Right atrium auricular region (tissue), 2 donors: Measurements from ENCODE around the gene GPR65. TPM values are rescaled to one million over a fixed set of nuclear protein-coding genes. Genes with fewer than 3 reads are reported as not detected.

Source experiments
- DNase-seq: peaks from one replicate; pipeline ENCODE4 v3.0.0-alpha.2; 2019; ENCODE audit warnings: low spot score
- H3K27ac ChIP-seq, 2 donors: fragments of 200-600 bp; sonication (generic); 1 replicate in 1 of 2; 2 replicates in 1 of 2; pipeline ENCODE4 v1.5.1; 2016 to 2019
- H3K27me3 ChIP-seq, 2 donors: fragments of 200-600 bp; sonication (generic); one replicate each; pipeline versions ENCODE4 v1.5.1 to v1.6.0; 2017 to 2019
- H3K36me3 ChIP-seq: fragments of 200-600 bp; sonication (generic); one replicate; pipeline ENCODE4 v1.5.1; 2016
- H3K4me1 ChIP-seq, 2 donors: fragments of 200-600 bp; sonication (generic); one replicate each; pipeline versions ENCODE4 v1.5.1 to v1.6.0; 2017 to 2019
- H3K4me3 ChIP-seq, 2 donors: fragments of 200-600 bp; sonication (generic); 1 replicate in 1 of 2; 2 replicates in 1 of 2; pipeline ENCODE4 v1.5.1; 2017 to 2019; ENCODE audit warnings: mild to moderate bottlenecking in 1 of 2, moderate library complexity in 1 of 2
- H3K9me3 ChIP-seq, 2 donors: fragments of 200-600 bp; sonication (generic); one replicate each; pipeline ENCODE4 v1.5.1; 2019
- CTCF ChIP-seq, 2 donors: fragments of 200-600 bp; sonication (generic); IDR thresholded peaks; one replicate each; pipeline ENCODE4 v1.5.1; 2019; ENCODE audit warnings: antibody characterized with exemption in 2 of 2
- total RNA-seq, 2 donors: library from RNA; depleted of rRNA; stranded (reverse); fragments of >200 nt; gene quantifications; one replicate each; pipeline ENCODE4 v1.1.0, GENCODE V29; 2016

Gene GPR65
- 1 to 10 TPM in 1 of 2 donors, under 1 TPM in 1; 0.26 to 1.3 TPM for total RNA-seq

GRCh38 chr14:88005050-88005481, at the start of gene GPR65:
Gene GPR65, plus strand, starts transcription at chr14:88005135. Its CDS starts 5,713 bp downstream, at chr14:88010848.
- peak within 1 kb of the TSS in 1 of 2 donors; percentile 16 for H3K4me3 ChIP-seq
- peak within 1 kb of the TSS; percentile 7 to 37 for H3K27ac ChIP-seq
- H3K27me3 ChIP-seq, result no peaks in the 10 kb centered on the region
- no peak for DNase-seq
- no peaks in the 10 kb centered on the region for H3K9me3 ChIP-seq
- TF ChIP-seq CTCF (IDR thresholded peaks at IDR 0.05), result no peak
- no peaks in the 10 kb centered on the region for H3K36me3 ChIP-seq
- no peaks in the 10 kb centered on the region for H3K4me1 ChIP-seq

DNA sequence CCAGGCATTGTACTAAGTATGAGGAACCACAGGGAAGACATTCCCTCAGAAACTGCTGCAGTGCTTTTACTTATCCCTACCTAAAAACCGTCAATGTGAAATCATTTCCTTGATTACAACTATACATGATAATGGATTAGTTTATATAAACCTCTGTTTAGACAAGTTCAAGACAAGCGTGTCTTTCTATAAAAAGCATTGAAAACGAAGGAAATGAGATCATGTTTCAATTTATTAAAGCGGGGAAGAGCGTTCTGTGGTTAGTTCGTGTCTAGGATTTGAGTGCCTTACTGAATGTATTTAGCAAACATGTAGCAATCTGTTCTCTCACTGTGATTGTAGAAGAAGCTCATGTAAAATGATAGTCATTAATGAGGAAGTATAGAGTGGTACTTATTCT, 49.4 kb upstream of the GPR65 start:
- Histone ChIP-seq H3K27ac (no peak overlapping the region), H3K27me3 (no peaks in the 10 kb centered on the region), H3K4me3 (no peak overlapping the region), H3K9me3 (no peaks in the 10 kb centered on the region), H3K36me3 (no peaks in the 10 kb centered on the region), H3K4me1 (no peaks in the 10 kb centered on the region)
- no peak for TF ChIP-seq CTCF (IDR thresholded peaks at IDR 0.05)
- DNase-seq, result no peak

DNA sequence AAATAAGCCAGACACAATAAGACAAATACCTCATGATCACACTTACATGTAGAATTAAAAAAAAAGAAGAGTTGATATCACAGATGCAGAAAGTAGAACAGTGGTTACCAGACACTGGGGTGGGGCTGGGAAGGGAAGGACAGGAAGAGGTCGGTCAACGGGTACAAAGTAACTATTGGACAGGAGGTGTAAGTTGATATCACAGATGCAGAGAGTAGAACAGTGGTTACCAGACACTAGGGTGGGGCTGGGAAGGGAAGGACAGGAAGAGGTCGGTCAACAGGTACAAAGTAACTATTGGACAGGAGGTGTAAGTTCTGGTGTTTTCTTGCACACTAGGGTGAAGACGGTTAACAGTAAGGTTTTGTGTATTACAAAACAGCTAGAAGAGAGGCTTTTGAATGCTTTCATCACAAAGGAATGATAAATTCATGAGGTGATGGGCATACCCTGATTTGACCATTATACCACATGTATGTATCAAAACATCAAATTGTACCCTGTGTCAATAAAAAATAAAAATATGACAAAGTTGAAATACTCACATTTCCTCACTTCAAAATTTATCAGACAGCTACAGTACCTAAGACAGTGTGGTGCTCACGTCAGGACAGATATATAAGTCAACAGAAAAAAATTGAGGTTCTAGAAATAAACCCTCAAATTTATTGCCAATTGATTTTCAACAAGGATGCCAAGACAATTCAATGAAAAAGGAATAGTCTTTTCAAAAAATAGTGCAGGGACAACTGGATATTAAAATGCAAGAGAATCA, 44.7 kb upstream of the GPR65 start:
- H3K27me3 ChIP-seq, result no peaks in the 10 kb centered on the region
- H3K9me3 ChIP-seq, result no peaks in the 10 kb centered on the region
- DNase-seq, result no peak
- peaks cover 22% of the 10 kb centered on the region for H3K36me3 ChIP-seq
- H3K4me1 ChIP-seq, result no peaks in the 10 kb centered on the region
- no peak for TF ChIP-seq CTCF (IDR thresholded peaks at IDR 0.05)
- H3K4me3 ChIP-seq, result no peak overlapping the region
- H3K27ac ChIP-seq, result no peak overlapping the region

DNA sequence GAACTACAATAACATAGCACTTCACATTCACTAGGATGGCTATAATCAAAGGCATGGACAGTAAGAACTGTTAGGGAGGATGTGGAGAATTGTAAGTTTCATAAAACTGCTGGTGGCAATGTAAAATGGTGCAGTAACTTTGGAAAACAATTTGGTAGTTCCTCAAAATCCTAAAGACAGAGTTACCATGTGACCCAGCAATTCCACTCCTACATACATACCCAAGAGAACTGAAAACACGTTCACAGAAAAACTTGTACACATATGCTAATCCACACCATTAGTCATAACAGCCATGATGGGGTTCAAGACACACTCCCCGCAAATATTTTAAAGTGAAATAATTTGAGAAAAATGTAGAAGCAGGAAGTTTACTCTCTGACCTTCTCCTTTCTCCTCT, 43.7 kb upstream of the GPR65 start:
- no peak for TF ChIP-seq CTCF (IDR thresholded peaks at IDR 0.05)
- Histone ChIP-seq H3K36me3 (peaks cover 24% of the 10 kb centered on the region), H3K9me3 (no peaks in the 10 kb centered on the region), H3K27ac (no peak overlapping the region), H3K27me3 (no peaks in the 10 kb centered on the region), H3K4me3 (no peak overlapping the region), H3K4me1 (no peaks in the 10 kb centered on the region)
- DNase-seq, result no peak

DNA sequence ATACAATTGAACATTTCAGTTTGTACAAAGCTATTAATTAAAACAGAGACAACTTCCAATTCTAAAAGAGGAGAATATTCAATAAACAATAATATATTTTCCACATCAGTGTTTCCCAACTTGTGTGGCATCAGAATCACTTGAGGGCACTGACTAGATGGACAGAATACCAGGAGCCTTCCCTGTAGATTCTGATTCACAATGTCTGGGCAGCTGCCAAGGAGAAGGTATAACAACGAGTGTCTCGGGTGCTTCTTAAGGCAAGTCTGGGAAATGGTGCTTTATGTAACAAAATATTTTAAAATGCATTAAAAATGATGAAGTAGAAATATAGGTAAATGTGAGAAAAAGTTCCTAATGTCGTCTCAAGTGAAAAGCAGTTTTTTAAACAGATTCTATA, 38.1 kb upstream of the GPR65 start:
- Histone ChIP-seq H3K27me3 (no peaks in the 10 kb centered on the region), H3K9me3 (no peaks in the 10 kb centered on the region), H3K4me1 (no peaks in the 10 kb centered on the region), H3K4me3 (no peak overlapping the region), H3K36me3 (peaks cover 17% of the 10 kb centered on the region), H3K27ac (no peak overlapping the region)
- no peak for DNase-seq
- no peak for TF ChIP-seq CTCF (IDR thresholded peaks at IDR 0.05)

- H3K4me1 ChIP-seq, result no peaks in the 10 kb centered on the region
- H3K27ac ChIP-seq, result no peak overlapping the region
- no peaks in the 10 kb centered on the region for H3K9me3 ChIP-seq
- TF ChIP-seq CTCF (IDR thresholded peaks at IDR 0.05), result no peak
- H3K36me3 ChIP-seq, result peaks cover 13% of the 10 kb centered on the region
- no peak overlapping the region for H3K4me3 ChIP-seq
- H3K27me3 ChIP-seq, result no peaks in the 10 kb centered on the region
- DNase-seq, result no peak
Observed at GRCh38 chr14:87967496-87967895, 37.4 kb upstream of the GPR65 start.
